CD14-positive monocyte (primary cell): ENCODE measurements around the gene GRK7. TPM values are rescaled to one million over a fixed set of nuclear protein-coding genes. Genes with fewer than 3 reads are reported as not detected.

Source experiments
- DNase-seq, 3 donors: peaks; one replicate each; pipeline ENCODE4 v3.0.0-alpha.2; 2011 to 2022
- H2AFZ ChIP-seq: 2 replicates; pipeline ENCODE4 v1.6.0; 2012; ENCODE audit warnings: mild to moderate bottlenecking, low read depth, low read length, inconsistent platforms; ENCODE audit not compliant: insufficient read depth, poor library complexity, severe bottlenecking
- H3K27ac ChIP-seq, 2 donors: 1 replicate in 1 of 2; 2 replicates in 1 of 2; pipeline ENCODE4 v1.5.1; 2012 to 2013; ENCODE audit warnings: low read length in 2 of 2, control low read depth in 1 of 2, inconsistent platforms in 1 of 2, low read depth in 1 of 2, mild to moderate bottlenecking in 1 of 2
- H3K27me3 ChIP-seq, 2 donors: one replicate each; pipeline versions ENCODE4 v1.6.0 to v1.6.1; 2011 to 2013; ENCODE audit warnings: low read length in 2 of 2; ENCODE audit not compliant: control insufficient read depth in 2 of 2, insufficient read depth in 2 of 2
- H3K36me3 ChIP-seq, 2 donors: replicated peaks in 1 of 2; 1 replicate in 1 of 2; 2 replicates in 1 of 2; pipeline versions ENCODE4 v1.5.1 to v1.6.1; 2012 to 2013; ENCODE audit warnings: low read length in 2 of 2, control low read depth in 1 of 2, inconsistent platforms in 1 of 2, mild to moderate bottlenecking in 1 of 2; ENCODE audit not compliant: insufficient read depth in 2 of 2, control insufficient read depth in 1 of 2
- H3K4me1 ChIP-seq, 2 donors: 1 replicate in 1 of 2; 2 replicates in 1 of 2; pipeline versions ENCODE4 v1.5.1 to v1.6.1; 2012 to 2013; ENCODE audit warnings: low read length in 2 of 2, control low read depth in 1 of 2, inconsistent platforms in 1 of 2, mild to moderate bottlenecking in 1 of 2, moderate library complexity in 1 of 2; ENCODE audit not compliant: insufficient read depth in 2 of 2, control insufficient read depth in 1 of 2
- H3K4me2 ChIP-seq: replicated peaks from 2 replicates; pipeline ENCODE3; 2012; ENCODE audit warnings: low read length, moderate library complexity, mild to moderate bottlenecking; ENCODE audit not compliant: poor library complexity, severe bottlenecking; ENCODE audit errors: extremely low read depth
- H3K4me3 ChIP-seq, 3 experiments: fragments of 200-600 bp in 1 of 3; sonication (generic) in 1 of 3; replicated peaks in 1 of 3; 1 replicate in 2 of 3; 2 replicates in 1 of 3; pipeline ENCODE4 v1.5.1; 2011 to 2013; ENCODE audit warnings: low read length in 3 of 3, mild to moderate bottlenecking in 3 of 3, control low read depth in 2 of 3, low read depth in 2 of 3, inconsistent platforms in 1 of 3, moderate library complexity in 1 of 3
- H3K79me2 ChIP-seq: 2 replicates; pipeline ENCODE4 v1.6.0; 2012; ENCODE audit warnings: mild to moderate bottlenecking, control low read depth, inconsistent platforms, low read length, moderate library complexity; ENCODE audit not compliant: insufficient read depth
- H3K9ac ChIP-seq: 2 replicates; pipeline ENCODE4 v1.6.0; 2017; ENCODE audit warnings: low read length, mild to moderate bottlenecking; ENCODE audit not compliant: insufficient read depth, poor library complexity, severe bottlenecking
- H3K9me3 ChIP-seq, 2 donors: replicated peaks in 1 of 2; 1 replicate in 1 of 2; 2 replicates in 1 of 2; pipeline versions ENCODE4 v1.5.1 to v1.6.1; 2012 to 2013; ENCODE audit warnings: low read length in 2 of 2, control low read depth in 1 of 2; ENCODE audit not compliant: control insufficient read depth in 1 of 2, insufficient read depth in 1 of 2
- H4K20me1 ChIP-seq: 2 replicates; pipeline ENCODE4 v1.6.0; 2012; ENCODE audit warnings: mild to moderate bottlenecking, low read length, control low read depth, moderate library complexity; ENCODE audit not compliant: insufficient read depth
- H3K27ac Mint-ChIP-seq, 7 donors: one replicate each; pipeline ENCODE4 v1.8.0; 2020; ENCODE audit warnings: mild to moderate bottlenecking in 7 of 7, mixed read lengths in 7 of 7, moderate library complexity in 6 of 7, inconsistent platforms in 2 of 7
- H3K27me3 Mint-ChIP-seq, 3 donors: one replicate each; pipeline ENCODE4 v1.8.0; 2021 to 2022; ENCODE audit warnings: low read depth in 3 of 3, mild to moderate bottlenecking in 3 of 3, mixed read lengths in 3 of 3, moderate library complexity in 3 of 3, inconsistent platforms in 1 of 3
- H3K36me3 Mint-ChIP-seq, 2 donors: one replicate each; pipeline ENCODE4 v1.8.0; 2020; ENCODE audit warnings: mixed read lengths in 2 of 2, inconsistent platforms in 1 of 2, mild to moderate bottlenecking in 1 of 2
- H3K4me1 Mint-ChIP-seq: one replicate; pipeline ENCODE4 v1.8.0; 2020; ENCODE audit warnings: mild to moderate bottlenecking, mixed read lengths
- H3K4me3 Mint-ChIP-seq, 2 donors: one replicate each; pipeline ENCODE4 v1.8.0; 2020; ENCODE audit warnings: mild to moderate bottlenecking in 2 of 2, mixed read lengths in 2 of 2, moderate library complexity in 1 of 2
- H3K9me3 Mint-ChIP-seq, 7 donors: one replicate each; pipeline ENCODE4 v1.8.0; 2020 to 2022; ENCODE audit warnings: mixed read lengths in 7 of 7, mild to moderate bottlenecking in 6 of 7, moderate library complexity in 6 of 7, inconsistent platforms in 2 of 7
- CTCF ChIP-seq: fragments of 200-600 bp; IDR thresholded peaks from one replicate; pipeline ENCODE4 v1.8.0; 2022; ENCODE audit warnings: antibody characterized with exemption, mild to moderate bottlenecking
- WGBS: methylation state at CpG from one replicate; pipeline ENCODE4 v1.1.5; 2013; ENCODE audit warnings: missing lambda C conversion rate; ENCODE audit not compliant: insufficient coverage; 5-methylcytosine and 5-hydroxymethylcytosine counted together
- intact Hi-C, 2 donors: fragments of 100-400 bp; cut with micrococcal nuclease; formaldehyde crosslinking; loops; one replicate each; pipeline versions ENCODE4 v1.15.0 to v1.15.1; 2023
- polyA plus RNA-seq, 3 donors: library from polyadenylated mRNA; depleted of rRNA in 1 of 3; unstranded in 2 of 3; stranded (reverse) in 1 of 3; fragments of 300-500 nt in 2 of 3; fragments of >200 nt in 1 of 3; fragmentation: Illumina TruSeq in 2 of 3; gene quantifications; 1 replicate in 2 of 3; 2 replicates in 1 of 3; pipeline ENCODE4 v1.2.3, GENCODE V29; 2012 to 2021

GRK7 gene
- polyA plus RNA-seq, 3 donors, result 0.04 to 0.07 TPM; not detected in 1

- H3K4me1 ChIP-seq, result peaks cover 13 to 22% of the 10 kb centered on the region in 2 donors
- WGBS, result no CpG with 5 or more reads among the region's 1 CpG
Measured at GRCh38 chr3:141743305-141743704, 19.9 kb upstream of the GRK7 start.

GRCh38 chr3:141746962-141747361, 16.2 kb upstream of the GRK7 start:
- Mint-ChIP-seq H3K9me3 (no peaks in the 10 kb centered on the region), H3K27ac (no peak overlapping the region), H3K4me1 (peaks cover 4% of the 10 kb centered on the region), H3K36me3 (peaks cover 54 to 74% of the 10 kb centered on the region in 2 donors), H3K4me3 (no peak overlapping the region), H3K27me3 (peaks cover 0 to 1% (median 0%) of the 10 kb centered on the region in 3 donors)
- H3K36me3 ChIP-seq, result peaks cover 52 to 82% of the 10 kb centered on the region in 2 donors
- H3K27ac ChIP-seq, result no peak overlapping the region
- H2AFZ ChIP-seq, result no peak overlapping the region
- no peak for DNase-seq
- H3K9me3 ChIP-seq, result no peaks in the 10 kb centered on the region
- peaks cover 50% of the 10 kb centered on the region for H4K20me1 ChIP-seq
- no peaks in the 10 kb centered on the region for H3K4me1 ChIP-seq
- intact Hi-C loops, result loop anchor here in 1 of 2 donors (10.0 kb wide), 1 partner anchor 48 kb away; no protein-coding TSS in a partner anchor
- H3K27me3 ChIP-seq, result no peaks in the 10 kb centered on the region
- H3K79me2 ChIP-seq, result peaks cover 39% of the 10 kb centered on the region
- no CpG with 5 or more reads among the region's 4 CpGs for WGBS
- no peak overlapping the region for H3K4me3 ChIP-seq
- H3K9ac ChIP-seq, result no peak overlapping the region
- TF ChIP-seq CTCF, result no peak
- H3K4me2 ChIP-seq, result no peak overlapping the region

More at GRCh38 chr3:141743305-141743704, 19.9 kb upstream of the GRK7 start:
- Histone ChIP-seq H4K20me1 (peaks cover 63% of the 10 kb centered on the region), H3K9me3 (no peaks in the 10 kb centered on the region), H3K4me3 (no peak overlapping the region), H2AFZ (no peak overlapping the region), H3K4me2 (no peak overlapping the region), H3K79me2 (peaks cover 75% of the 10 kb centered on the region), H3K27ac (no peak overlapping the region), H3K27me3 (no peaks in the 10 kb centered on the region), H3K9ac (no peak overlapping the region), H3K36me3 (peaks cover 47 to 50% of the 10 kb centered on the region in 2 donors)
- no peak overlapping the region for H3K4me3 Mint-ChIP-seq
- H3K27ac Mint-ChIP-seq, result no peak overlapping the region
- no peaks in the 10 kb centered on the region for H3K27me3 Mint-ChIP-seq
- H3K4me1 Mint-ChIP-seq, result peaks cover 28% of the 10 kb centered on the region
- no peak for TF ChIP-seq CTCF
- peaks cover 37 to 53% of the 10 kb centered on the region in 2 donors for H3K36me3 Mint-ChIP-seq
- intact Hi-C loops, result loop anchor here (5.0 to 10.0 kb wide), 2 partner anchors 51 to 134 kb away; partner anchors contain the start of gene ATP1B3 (in 1 of the 2)
- no peaks in the 10 kb centered on the region for H3K9me3 Mint-ChIP-seq
- no peak for DNase-seq
